ENCODE data around the gene TGM5. TPM values are rescaled to one million over a fixed set of nuclear protein-coding genes. Genes with fewer than 3 reads are reported as not detected.

TGM5 gene
- total and polyA plus RNA-seq, 8 donors, result not detected

DNA sequence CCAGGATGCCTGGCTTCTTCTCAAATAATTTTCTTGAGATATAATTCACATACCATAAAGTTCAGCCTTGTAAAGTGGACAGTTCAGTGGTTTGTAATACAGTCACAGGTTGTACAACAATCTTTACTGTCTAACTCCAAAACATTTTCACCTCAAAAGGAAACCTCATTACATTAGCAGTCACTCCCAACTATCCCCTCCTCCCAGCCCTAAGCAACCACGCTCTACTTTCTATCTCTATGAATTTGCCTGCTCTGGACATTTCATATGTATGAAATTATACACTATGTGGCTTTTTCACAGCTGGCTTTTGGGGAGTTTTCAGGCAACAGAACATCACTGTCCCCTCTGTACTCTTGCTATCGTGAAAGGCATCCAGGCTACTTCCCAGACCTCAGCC, 17.5 kb downstream of the TGM5 start:
- Histone ChIP-seq H3K9me3 (no peaks in the 10 kb centered on the region), H3K36me3 (no peaks in the 10 kb centered on the region), H3K27me3 (no peaks in the 10 kb centered on the region), H3K27ac (no peak overlapping the region), H3K4me1 (no peaks in the 10 kb centered on the region), H3K4me3 (no peak overlapping the region)
- DNase-seq (no peak), ATAC-seq (no peak)
- intact Hi-C loops (cut with DNase I), result no loop called here
- TF ChIP-seq CTCF (IDR thresholded peaks at IDR 0.05), result no peak

GRCh38 chr15:43246261-43246774, 20.4 kb downstream of the TGM5 start:
- Histone ChIP-seq H3K4me1 (no peaks in the 10 kb centered on the region), H3K36me3 (no peaks in the 10 kb centered on the region), H3K9me3 (no peaks in the 10 kb centered on the region), H3K4me3 (no peak overlapping the region), H3K27me3 (peaks cover 0 to 4% of the 10 kb centered on the region in 2 donors), H3K27ac (no peak overlapping the region)
- intact Hi-C loops (cut with DNase I), result no loop called here
- no peak for TF ChIP-seq CTCF (IDR thresholded peaks at IDR 0.05)
- ATAC-seq (no peak), DNase-seq (no peak)

- H3K27ac ChIP-seq, result no peak overlapping the region
- no peak overlapping the region for H3K4me3 ChIP-seq
- peaks cover 0 to 6% of the 10 kb centered on the region in 2 donors for H3K27me3 ChIP-seq
- no peak for TF ChIP-seq CTCF (IDR thresholded peaks at IDR 0.05)
- ATAC-seq (no peak), DNase-seq (no peak)
- intact Hi-C loops (cut with DNase I), result no loop called here
- H3K36me3 ChIP-seq, result no peaks in the 10 kb centered on the region
- no peaks in the 10 kb centered on the region for H3K4me1 ChIP-seq
- no peaks in the 10 kb centered on the region for H3K9me3 ChIP-seq
Measured at GRCh38 chr15:43244092-43244491, 22.6 kb downstream of the TGM5 start.

GRCh38 chr15:43243020-43243645, 23.6 kb downstream of the TGM5 start:
- H3K27me3 ChIP-seq, result peaks cover 0 to 14% of the 10 kb centered on the region in 2 donors
- no peaks in the 10 kb centered on the region for H3K4me1 ChIP-seq
- H3K36me3 ChIP-seq, result no peaks in the 10 kb centered on the region
- H3K27ac ChIP-seq, result no peak overlapping the region
- ATAC-seq (no peak), DNase-seq (no peak)
- intact Hi-C loops (cut with DNase I), result no loop called here
- no peaks in the 10 kb centered on the region for H3K9me3 ChIP-seq
- TF ChIP-seq CTCF (IDR thresholded peaks at IDR 0.05), result no peak
- H3K4me3 ChIP-seq, result no peak overlapping the region

- intact Hi-C loops (cut with DNase I), result no loop called here
- no peak for TF ChIP-seq CTCF (IDR thresholded peaks at IDR 0.05)
- ATAC-seq (no peak), DNase-seq (no peak)
- Histone ChIP-seq H3K4me1 (no peaks in the 10 kb centered on the region), H3K4me3 (no peak overlapping the region), H3K36me3 (no peaks in the 10 kb centered on the region), H3K27ac (no peak overlapping the region), H3K9me3 (no peaks in the 10 kb centered on the region), H3K27me3 (peaks cover 0 to 16% of the 10 kb centered on the region in 2 donors)
Measured at GRCh38 chr15:43242616-43243015, 24.1 kb downstream of the TGM5 start.
